Prostate gland (tissue), 2 donors: Measurements from ENCODE around the gene RNF144A. TPM values are rescaled to one million over a fixed set of nuclear protein-coding genes. Genes with fewer than 3 reads are reported as not detected.
A peak's percentile ranks its signal among the peaks of the same experiment; 100 is the strongest.

Source experiments
- DNase-seq: peaks from one replicate; pipeline ENCODE4 v3.0.0-alpha.2; 2019; ENCODE audit warnings: low spot score
- H3K27ac ChIP-seq, 2 donors: fragments of 200-600 bp; sonication (generic); 2 replicates each; pipeline ENCODE4 v1.5.1; 2017 to 2019
- H3K27me3 ChIP-seq: fragments of 200-600 bp; sonication (generic); replicated peaks from 2 replicates; pipeline ENCODE4 v1.5.1; 2019; ENCODE audit not compliant: insufficient read depth
- H3K36me3 ChIP-seq, 2 donors: fragments of 200-600 bp; sonication (generic); 1 replicate in 1 of 2; 2 replicates in 1 of 2; pipeline versions ENCODE4 v1.5.1 to v1.8.1; 2017 to 2019
- H3K4me1 ChIP-seq: fragments of 200-600 bp; sonication (generic); replicated peaks from 2 replicates; pipeline ENCODE4 v1.5.1; 2019
- H3K4me3 ChIP-seq, 2 donors: fragments of 200-600 bp; sonication (generic); 2 replicates each; pipeline ENCODE4 v1.5.1; 2017 to 2019
- H3K9me3 ChIP-seq: fragments of 200-600 bp; sonication (generic); 2 replicates; pipeline ENCODE4 v1.5.1; 2017
- POLR2A ChIP-seq: fragments of 450-650 bp; IDR thresholded peaks from one replicate; pipeline ENCODE4 v1.6.1; 2016; ENCODE audit warnings: antibody characterized with exemption, mild to moderate bottlenecking
- POLR2AphosphoS5 ChIP-seq: sonication (generic); formaldehyde crosslinking; IDR thresholded peaks from one replicate; pipeline ENCODE4 v1.6.1; 2017; ENCODE audit warnings: antibody characterized with exemption
- WGBS: methylation state at CpG from one replicate; pipeline ENCODE4 v1.1.5; 2018; 5-methylcytosine and 5-hydroxymethylcytosine counted together
- intact Hi-C: fragments of 100-400 bp; cut with DNase I; formaldehyde crosslinking; loops from one replicate; pipeline ENCODE4 v1.14.2; 2022
- total RNA-seq, 2 donors: library from RNA; depleted of rRNA; stranded (reverse); fragments of >200 nt; gene quantifications; one replicate each; pipeline ENCODE4 v1.1.0, GENCODE V29; 2016
- TF ChIP-seq, protein P1 (sequence below), 4 experiments: fragments of 200-600 bp in 2 of 4; fragments of 450-650 bp in 2 of 4; sonication (generic) in 2 of 4; IDR thresholded peaks; 1 replicate in 3 of 4; 2 replicates in 1 of 4; pipeline ENCODE4 v1.5.1; 2016 to 2019; ENCODE audit warnings: antibody characterized with exemption in 4 of 4, mild to moderate bottlenecking in 2 of 4, moderate library complexity in 2 of 4

The RNF144A gene
- total RNA-seq, 2 donors from 2014 or later: 9.1 to 27.9 TPM

DNA sequence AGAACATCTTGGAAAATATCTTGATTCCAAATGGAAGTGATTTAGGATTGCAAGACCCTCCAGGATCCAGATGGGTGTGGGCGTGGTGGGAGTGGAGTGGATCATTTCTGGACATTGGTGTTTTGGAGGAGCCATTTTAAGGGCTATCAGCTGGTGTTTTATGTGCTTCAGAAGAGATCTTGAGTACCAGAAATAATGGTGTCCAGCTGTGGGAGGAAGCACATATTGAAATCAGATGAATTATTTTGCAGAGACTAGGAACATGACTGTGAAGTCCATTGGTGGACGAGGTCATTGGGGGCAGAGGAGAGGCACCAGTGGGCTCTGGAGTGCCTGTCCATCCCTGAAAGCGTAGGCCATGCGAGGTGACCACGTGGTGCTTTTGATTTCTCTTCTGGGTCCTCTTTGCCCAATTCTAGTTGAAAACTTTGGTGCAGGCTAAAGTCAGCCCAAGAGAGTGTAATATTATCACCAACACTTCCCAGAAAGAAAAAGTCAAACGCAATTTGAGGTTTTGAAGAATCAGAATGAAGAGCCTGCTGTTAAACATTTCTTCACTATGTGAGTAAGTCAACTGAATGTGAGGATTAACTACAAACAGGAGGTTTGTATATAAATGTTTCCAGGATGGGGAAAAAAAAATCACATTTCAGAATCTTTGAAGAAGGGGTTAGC is 31.6 kb downstream of the RNF144A start:
- no peaks in the 10 kb centered on the region for H3K4me1 ChIP-seq
- H3K9me3 ChIP-seq: no peaks in the 10 kb centered on the region
- DNase-seq: no peak
- H3K36me3 ChIP-seq: no peaks in the 10 kb centered on the region
- no peak overlapping the region for H3K4me3 ChIP-seq
- TF ChIP-seq POLR2A (no peak), POLR2AphosphoS5 (no peak)
- TF ChIP-seq, protein P1, sequence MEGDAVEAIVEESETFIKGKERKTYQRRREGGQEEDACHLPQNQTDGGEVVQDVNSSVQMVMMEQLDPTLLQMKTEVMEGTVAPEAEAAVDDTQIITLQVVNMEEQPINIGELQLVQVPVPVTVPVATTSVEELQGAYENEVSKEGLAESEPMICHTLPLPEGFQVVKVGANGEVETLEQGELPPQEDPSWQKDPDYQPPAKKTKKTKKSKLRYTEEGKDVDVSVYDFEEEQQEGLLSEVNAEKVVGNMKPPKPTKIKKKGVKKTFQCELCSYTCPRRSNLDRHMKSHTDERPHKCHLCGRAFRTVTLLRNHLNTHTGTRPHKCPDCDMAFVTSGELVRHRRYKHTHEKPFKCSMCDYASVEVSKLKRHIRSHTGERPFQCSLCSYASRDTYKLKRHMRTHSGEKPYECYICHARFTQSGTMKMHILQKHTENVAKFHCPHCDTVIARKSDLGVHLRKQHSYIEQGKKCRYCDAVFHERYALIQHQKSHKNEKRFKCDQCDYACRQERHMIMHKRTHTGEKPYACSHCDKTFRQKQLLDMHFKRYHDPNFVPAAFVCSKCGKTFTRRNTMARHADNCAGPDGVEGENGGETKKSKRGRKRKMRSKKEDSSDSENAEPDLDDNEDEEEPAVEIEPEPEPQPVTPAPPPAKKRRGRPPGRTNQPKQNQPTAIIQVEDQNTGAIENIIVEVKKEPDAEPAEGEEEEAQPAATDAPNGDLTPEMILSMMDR (IDR thresholded peaks at IDR 0.05): no peak
- WGBS: 96% methylated on average over 6 of the region's 6 CpGs
- no peak overlapping the region for H3K27ac ChIP-seq
- H3K27me3 ChIP-seq: no peaks in the 10 kb centered on the region
- intact Hi-C loops: no loop called here

DNA sequence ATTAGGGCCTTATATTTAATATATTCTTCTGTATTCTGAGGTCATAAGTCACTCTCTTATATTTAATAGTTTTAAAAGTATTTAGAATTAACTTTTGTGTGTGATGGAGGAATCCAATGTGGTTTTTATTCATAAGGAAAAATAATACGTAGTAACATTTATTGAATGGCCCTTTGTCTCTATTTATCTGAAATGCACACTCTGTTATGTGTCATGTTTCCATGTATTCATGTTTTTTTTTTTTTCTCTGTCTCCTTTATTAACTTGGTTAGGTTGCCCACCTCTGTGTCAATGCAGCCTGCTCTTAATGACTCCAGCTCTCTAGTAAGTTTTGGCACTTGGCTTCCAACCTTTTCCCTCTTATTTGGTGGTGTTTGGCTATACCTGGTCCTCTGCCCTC is 33.8 kb downstream of the RNF144A start:
- no peak overlapping the region for H3K27ac ChIP-seq
- DNase-seq: no peak
- H3K4me3 ChIP-seq: no peak overlapping the region
- intact Hi-C loops: no loop called here
- no peaks in the 10 kb centered on the region for H3K9me3 ChIP-seq
- no peaks in the 10 kb centered on the region for H3K27me3 ChIP-seq
- no peaks in the 10 kb centered on the region for H3K4me1 ChIP-seq
- TF ChIP-seq, protein P1 (IDR thresholded peaks at IDR 0.05): no peak
- TF ChIP-seq POLR2AphosphoS5 (no peak), POLR2A (no peak)
- no peaks in the 10 kb centered on the region for H3K36me3 ChIP-seq
- 81% methylated on average over 1 of the region's 1 CpG for WGBS

DNA sequence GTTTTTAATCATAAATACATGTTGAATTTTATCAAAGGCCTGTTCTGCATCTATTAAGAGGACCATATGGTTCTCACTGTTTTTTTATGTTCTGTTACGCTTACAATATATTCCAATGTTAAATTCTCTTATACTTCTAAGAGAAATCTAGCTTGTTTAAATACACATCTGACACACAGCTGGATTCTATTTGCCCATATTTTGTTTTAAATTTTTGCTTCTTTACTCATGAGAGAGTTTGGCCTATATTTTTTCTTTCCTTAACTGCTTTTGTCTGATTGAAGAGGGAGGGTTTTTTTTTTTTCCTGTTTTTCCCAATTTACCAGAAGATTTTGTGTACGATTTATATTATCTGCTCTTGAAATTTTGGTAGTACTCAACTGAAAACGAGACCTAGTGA is 34.9 kb downstream of the RNF144A start:
- no peaks in the 10 kb centered on the region for H3K36me3 ChIP-seq
- no peaks in the 10 kb centered on the region for H3K4me1 ChIP-seq
- H3K27me3 ChIP-seq: no peaks in the 10 kb centered on the region
- intact Hi-C loops: no loop called here
- H3K27ac ChIP-seq: no peak overlapping the region
- 60% methylated on average over 3 of the region's 3 CpGs for WGBS
- H3K4me3 ChIP-seq: no peak overlapping the region
- no peak for DNase-seq
- TF ChIP-seq POLR2A (no peak), POLR2AphosphoS5 (no peak)
- TF ChIP-seq, protein P1 (IDR thresholded peaks at IDR 0.05): no peak
- H3K9me3 ChIP-seq: no peaks in the 10 kb centered on the region

DNA sequence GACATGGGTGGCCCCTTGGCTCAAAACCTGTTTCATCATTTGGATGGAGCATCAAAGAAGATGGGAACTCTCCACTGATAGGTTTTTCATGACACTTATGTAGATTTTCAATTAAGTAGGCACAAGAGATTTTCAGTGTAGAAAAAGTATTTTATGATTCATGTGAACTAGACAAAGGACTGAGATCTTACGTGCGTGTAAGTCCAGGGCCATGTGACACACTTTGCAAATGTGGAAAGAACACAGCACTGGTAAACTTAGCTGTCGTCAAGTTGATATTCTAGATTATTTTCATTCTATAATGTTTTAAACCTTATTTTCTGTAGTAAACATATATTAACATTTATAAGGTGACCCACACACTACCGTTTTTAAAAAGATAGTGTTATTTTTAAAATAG is 37.4 kb downstream of the RNF144A start:
- DNase-seq: no peak
- H3K9me3 ChIP-seq: no peaks in the 10 kb centered on the region
- 65% methylated on average over 4 of the region's 4 CpGs for WGBS
- no peaks in the 10 kb centered on the region for H3K27me3 ChIP-seq
- no peak overlapping the region for H3K4me3 ChIP-seq
- TF ChIP-seq, protein P1 (IDR thresholded peaks at IDR 0.05): no peak
- TF ChIP-seq POLR2A (no peak), POLR2AphosphoS5 (no peak)
- intact Hi-C loops: no loop called here
- H3K36me3 ChIP-seq: no peaks in the 10 kb centered on the region
- H3K27ac ChIP-seq: no peak overlapping the region
- H3K4me1 ChIP-seq: no peaks in the 10 kb centered on the region

DNA sequence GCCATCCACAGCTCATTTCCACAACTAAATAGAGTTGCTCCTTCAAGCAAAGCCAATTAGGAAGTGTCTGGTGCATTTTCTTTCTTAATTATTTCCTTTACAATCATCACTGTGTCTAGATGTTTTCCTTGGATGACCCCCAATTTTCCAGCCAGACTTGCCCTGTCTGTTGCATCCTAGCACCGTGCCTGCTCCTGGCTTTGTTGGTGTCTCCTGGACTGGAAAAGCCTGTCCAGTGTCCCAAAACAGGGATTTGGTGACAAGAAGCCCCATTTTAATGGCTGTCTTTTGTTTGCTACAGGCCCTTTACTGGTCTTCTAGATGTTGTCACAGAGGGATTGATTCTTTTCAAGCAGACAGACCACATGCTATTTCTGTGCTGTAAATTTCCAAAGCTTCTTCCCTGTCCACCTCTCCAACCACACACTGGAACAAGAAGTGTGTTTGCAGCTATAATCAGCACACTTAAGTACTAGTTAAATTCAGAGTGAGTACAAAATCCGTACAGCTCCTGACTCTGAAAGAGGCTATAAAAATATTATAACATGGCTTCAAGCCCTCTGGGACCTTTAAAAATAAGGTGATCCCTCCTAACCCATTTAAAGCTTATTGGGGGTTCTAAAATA is 38.4 kb downstream of the RNF144A start:
- Histone ChIP-seq H3K4me3 (no peak overlapping the region), H3K27me3 (no peaks in the 10 kb centered on the region), H3K36me3 (no peaks in the 10 kb centered on the region), H3K27ac (no peak overlapping the region), H3K9me3 (no peaks in the 10 kb centered on the region), H3K4me1 (peaks cover 1% of the 10 kb centered on the region)
- DNase-seq: peak; percentile 12
- 22% methylated on average over 2 of the region's 2 CpGs for WGBS
- intact Hi-C loops: loop anchor here (5.0 kb wide), 1 partner anchor 33 kb away; no protein-coding TSS in a partner anchor
- TF ChIP-seq POLR2AphosphoS5 (peak; percentile 21), POLR2A (no peak)
